ENCODE measurements around the gene BCDIN3D. TPM values are rescaled to one million over a fixed set of nuclear protein-coding genes. Genes with fewer than 3 reads are reported as not detected.

BCDIN3D gene
- polyA plus RNA-seq, 1 donor (not counting 4 experiments of a cell fraction or from before 2014, with no cell fraction given), result 3.7 TPM

DNA sequence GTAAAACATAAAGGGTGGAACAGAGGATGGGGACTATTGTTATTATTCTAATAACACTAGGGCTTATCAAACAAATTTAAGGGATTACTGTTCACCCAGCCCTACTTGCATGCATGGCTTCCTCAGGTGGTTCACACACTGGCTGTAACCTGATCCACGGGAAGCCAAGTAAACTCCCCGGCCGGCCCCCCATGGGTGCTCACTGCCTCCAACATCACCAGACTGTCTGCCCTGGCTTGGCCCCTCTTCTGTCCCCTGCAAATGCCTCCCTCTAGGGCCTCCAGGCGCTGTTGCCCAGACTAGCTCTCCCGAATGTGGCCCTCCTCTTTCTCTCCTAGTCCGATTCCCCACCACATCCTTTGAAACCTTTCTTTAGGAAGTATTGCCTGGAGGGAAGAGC lies 42.2 kb upstream of the BCDIN3D start:
- no peak for FAIRE-seq

DNA sequence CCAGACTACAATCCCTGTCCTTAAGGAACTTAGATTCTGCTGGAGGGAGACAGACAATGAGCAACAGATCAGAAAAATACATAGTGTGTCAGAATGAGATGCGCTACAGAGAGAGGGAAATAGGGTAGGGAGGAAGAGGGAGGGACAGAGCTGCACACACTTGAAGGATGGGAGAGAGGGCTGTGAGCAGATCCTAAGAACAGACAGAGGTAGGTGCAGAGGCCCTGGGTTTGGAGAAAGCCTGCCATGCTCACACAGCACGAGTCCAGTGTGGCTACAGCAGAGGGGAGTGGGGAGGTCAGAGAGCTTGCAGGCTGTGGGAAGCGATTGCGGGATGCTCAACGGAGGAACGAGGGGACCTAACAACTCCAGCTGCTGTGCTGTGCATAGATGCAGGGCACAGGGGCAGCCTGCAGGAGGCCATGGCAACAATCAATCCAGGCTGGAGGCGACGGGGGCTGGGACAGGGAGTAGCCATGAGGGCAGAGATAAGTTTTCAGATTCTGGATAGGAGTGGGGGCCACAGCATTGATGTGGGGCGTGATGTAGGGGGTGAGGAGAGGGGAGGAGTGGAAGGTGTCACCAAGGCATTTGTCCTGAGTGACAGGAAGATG lies 40.1 kb upstream of the BCDIN3D start:
- no peaks in the 10 kb centered on the region for H3K4me1 ChIP-seq (ENCODE audit: control insufficient read depth, extremely low read depth, insufficient read depth, low read length)
- H3K36me3 ChIP-seq (ENCODE audit: control insufficient read depth in 2 of 2, extremely low read depth in 1 of 2, insufficient read depth in 2 of 2, low read length in 2 of 2), result no peaks in the 10 kb centered on the region
- peaks cover 14% of the 10 kb centered on the region for H3K27me3 ChIP-seq (ENCODE audit: control insufficient read depth, extremely low read depth, insufficient read depth, low read length)
- DNase-seq (ENCODE audit: low read depth, low spot score) (no peak), FAIRE-seq (no peak)
- H3K9me1 ChIP-seq (ENCODE audit: control insufficient read depth, extremely low read depth, insufficient read depth, low read length), result no peaks in the 10 kb centered on the region
- H3K4me3 ChIP-seq (ENCODE audit: control insufficient read depth in 2 of 3, extremely low read depth in 1 of 3, insufficient read depth in 2 of 3, low read depth in 1 of 3, low read length in 3 of 3), result no peak overlapping the region
- H3K27ac ChIP-seq (ENCODE audit: control insufficient read depth, insufficient read depth, low read length), result no peak overlapping the region
- H3K4me2 ChIP-seq (ENCODE audit: control insufficient read depth, extremely low read depth, insufficient read depth, low read depth, low read length), result no peak overlapping the region
- peaks cover 3% of the 10 kb centered on the region for H3K9me3 ChIP-seq (ENCODE audit: control insufficient read depth, low read depth, low read length)
- TF ChIP-seq EZH2 (IDR thresholded peaks at IDR 0.05; ENCODE audit: low read length), result no peak
- TF ChIP-seq, protein P1, sequence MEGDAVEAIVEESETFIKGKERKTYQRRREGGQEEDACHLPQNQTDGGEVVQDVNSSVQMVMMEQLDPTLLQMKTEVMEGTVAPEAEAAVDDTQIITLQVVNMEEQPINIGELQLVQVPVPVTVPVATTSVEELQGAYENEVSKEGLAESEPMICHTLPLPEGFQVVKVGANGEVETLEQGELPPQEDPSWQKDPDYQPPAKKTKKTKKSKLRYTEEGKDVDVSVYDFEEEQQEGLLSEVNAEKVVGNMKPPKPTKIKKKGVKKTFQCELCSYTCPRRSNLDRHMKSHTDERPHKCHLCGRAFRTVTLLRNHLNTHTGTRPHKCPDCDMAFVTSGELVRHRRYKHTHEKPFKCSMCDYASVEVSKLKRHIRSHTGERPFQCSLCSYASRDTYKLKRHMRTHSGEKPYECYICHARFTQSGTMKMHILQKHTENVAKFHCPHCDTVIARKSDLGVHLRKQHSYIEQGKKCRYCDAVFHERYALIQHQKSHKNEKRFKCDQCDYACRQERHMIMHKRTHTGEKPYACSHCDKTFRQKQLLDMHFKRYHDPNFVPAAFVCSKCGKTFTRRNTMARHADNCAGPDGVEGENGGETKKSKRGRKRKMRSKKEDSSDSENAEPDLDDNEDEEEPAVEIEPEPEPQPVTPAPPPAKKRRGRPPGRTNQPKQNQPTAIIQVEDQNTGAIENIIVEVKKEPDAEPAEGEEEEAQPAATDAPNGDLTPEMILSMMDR (optimal IDR thresholded peaks at IDR 0.05 in 1 of 3, IDR thresholded peaks at IDR 0.05 in 1 of 3, conservative IDR thresholded peaks at IDR 0.05 in 1 of 3; ENCODE audit: extremely low read depth in 1 of 3, insufficient read depth in 2 of 3, low read length in 3 of 3), result no peak
- H2AFZ ChIP-seq (ENCODE audit: control insufficient read depth, low read length), result no peak overlapping the region
- dilution Hi-C loops (cut with MboI; ENCODE audit: extremely low pct_ligation_motif_present, low sequenced_read_pairs), result no loop called here
- no peaks in the 10 kb centered on the region for H4K20me1 ChIP-seq (ENCODE audit: control insufficient read depth, extremely low read depth, insufficient read depth, low read length)
- no peak overlapping the region for H3K9ac ChIP-seq (ENCODE audit: control insufficient read depth, extremely low read depth, insufficient read depth, low read length)
- no peaks in the 10 kb centered on the region for H3K79me2 ChIP-seq (ENCODE audit: control insufficient read depth, insufficient read depth, low read length)

More for the DNA sequence above, 42.2 kb upstream of the BCDIN3D start:
- H3K27me3 ChIP-seq (ENCODE audit: control insufficient read depth, extremely low read depth, insufficient read depth, low read length), result peaks cover 14% of the 10 kb centered on the region
- no peaks in the 10 kb centered on the region for H3K9me1 ChIP-seq (ENCODE audit: control insufficient read depth, extremely low read depth, insufficient read depth, low read length)
- no peak for DNase-seq (ENCODE audit: low read depth, low spot score)
- no peaks in the 10 kb centered on the region for H3K36me3 ChIP-seq (ENCODE audit: control insufficient read depth in 2 of 2, extremely low read depth in 1 of 2, insufficient read depth in 2 of 2, low read length in 2 of 2)
- no peak overlapping the region for H2AFZ ChIP-seq (ENCODE audit: control insufficient read depth, low read length)
- H3K4me2 ChIP-seq (ENCODE audit: control insufficient read depth, extremely low read depth, insufficient read depth, low read depth, low read length), result no peak overlapping the region
- no peak overlapping the region for H3K4me3 ChIP-seq (ENCODE audit: control insufficient read depth in 2 of 3, extremely low read depth in 1 of 3, insufficient read depth in 2 of 3, low read depth in 1 of 3, low read length in 3 of 3)
- dilution Hi-C loops (cut with MboI; ENCODE audit: extremely low pct_ligation_motif_present, low sequenced_read_pairs), result no loop called here
- no peaks in the 10 kb centered on the region for H3K79me2 ChIP-seq (ENCODE audit: control insufficient read depth, insufficient read depth, low read length)
- TF ChIP-seq, protein P1 (optimal IDR thresholded peaks at IDR 0.05 in 1 of 3, IDR thresholded peaks at IDR 0.05 in 1 of 3, conservative IDR thresholded peaks at IDR 0.05 in 1 of 3; ENCODE audit: extremely low read depth in 1 of 3, insufficient read depth in 2 of 3, low read length in 3 of 3), result no peak
- TF ChIP-seq EZH2 (IDR thresholded peaks at IDR 0.05; ENCODE audit: low read length), result no peak
- H3K27ac ChIP-seq (ENCODE audit: control insufficient read depth, insufficient read depth, low read length), result no peak overlapping the region
- H4K20me1 ChIP-seq (ENCODE audit: control insufficient read depth, extremely low read depth, insufficient read depth, low read length), result no peaks in the 10 kb centered on the region
- no peak overlapping the region for H3K9ac ChIP-seq (ENCODE audit: control insufficient read depth, extremely low read depth, insufficient read depth, low read length)
- H3K4me1 ChIP-seq (ENCODE audit: control insufficient read depth, extremely low read depth, insufficient read depth, low read length), result peaks cover 3% of the 10 kb centered on the region
- H3K9me3 ChIP-seq (ENCODE audit: control insufficient read depth, low read depth, low read length), result no peaks in the 10 kb centered on the region

Measured in keratinocyte (primary cell).